Activated CD4-positive, alpha-beta T cell treated with anti-CD3 and anti-CD28 coated beads, Interleukin-2, amount 50 U/mL, for 24 hours (primary cell): ENCODE measurements around the gene UBE2D2.

Experiments
- DNase-seq, 2 donors: peaks; one replicate each; pipeline ENCODE4 v3.0.0-alpha.2; 2020; ENCODE audit warnings: low read depth in 1 of 2, low spot score in 1 of 2

The UBE2D2 gene

DNA sequence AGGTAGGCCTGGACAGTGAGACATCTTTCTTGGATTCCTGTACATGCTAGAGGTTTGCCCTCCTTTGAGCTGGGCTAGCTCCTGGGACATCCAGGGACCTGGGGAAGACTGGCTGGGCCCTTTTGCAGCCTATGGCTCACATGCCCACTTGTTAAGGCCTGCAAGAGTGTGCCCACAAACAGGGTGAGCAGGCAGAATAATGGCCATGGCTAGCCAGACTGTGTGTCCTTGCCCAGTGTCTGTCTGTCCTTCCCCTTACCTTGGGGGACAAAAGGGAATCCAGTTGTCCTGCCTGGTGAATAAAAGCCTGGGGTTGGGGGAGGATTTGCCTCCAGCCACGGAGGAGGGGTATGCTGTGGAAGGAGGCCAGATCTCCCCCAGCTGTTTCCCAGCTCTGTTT lies 74.1 kb downstream of the UBE2D2 start:
- no peak for DNase-seq

GRCh38 chr5:139635606-139636206 lies 74.6 kb downstream of the UBE2D2 start:
- DNase-seq: no peak

GRCh38 chr5:139636207-139636792 lies 75.2 kb downstream of the UBE2D2 start:
- peak in 1 of 2 donors; percentile 27 for DNase-seq

DNA sequence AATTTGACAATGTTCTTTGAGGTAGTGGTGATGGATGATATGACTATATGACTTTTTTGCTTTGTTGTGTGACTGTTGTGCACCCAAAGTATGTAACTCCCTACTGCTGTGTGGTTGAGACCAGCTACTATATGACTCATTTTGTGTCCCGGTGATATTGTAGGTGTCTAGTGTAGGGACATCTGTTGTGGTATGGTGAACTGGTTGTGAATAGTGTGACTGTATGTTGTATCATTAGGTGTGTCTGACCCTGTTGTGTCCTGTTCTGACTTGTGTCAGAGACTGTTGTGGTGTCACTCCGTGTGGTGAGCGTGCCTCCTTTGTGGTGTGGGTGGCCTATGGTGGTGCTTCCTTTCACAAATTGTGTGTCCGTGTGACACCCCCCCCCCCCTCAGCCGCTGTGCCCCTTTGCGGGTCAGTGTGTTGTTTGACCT lies 75.9 kb downstream of the UBE2D2 start:
- no peak for DNase-seq

DNA sequence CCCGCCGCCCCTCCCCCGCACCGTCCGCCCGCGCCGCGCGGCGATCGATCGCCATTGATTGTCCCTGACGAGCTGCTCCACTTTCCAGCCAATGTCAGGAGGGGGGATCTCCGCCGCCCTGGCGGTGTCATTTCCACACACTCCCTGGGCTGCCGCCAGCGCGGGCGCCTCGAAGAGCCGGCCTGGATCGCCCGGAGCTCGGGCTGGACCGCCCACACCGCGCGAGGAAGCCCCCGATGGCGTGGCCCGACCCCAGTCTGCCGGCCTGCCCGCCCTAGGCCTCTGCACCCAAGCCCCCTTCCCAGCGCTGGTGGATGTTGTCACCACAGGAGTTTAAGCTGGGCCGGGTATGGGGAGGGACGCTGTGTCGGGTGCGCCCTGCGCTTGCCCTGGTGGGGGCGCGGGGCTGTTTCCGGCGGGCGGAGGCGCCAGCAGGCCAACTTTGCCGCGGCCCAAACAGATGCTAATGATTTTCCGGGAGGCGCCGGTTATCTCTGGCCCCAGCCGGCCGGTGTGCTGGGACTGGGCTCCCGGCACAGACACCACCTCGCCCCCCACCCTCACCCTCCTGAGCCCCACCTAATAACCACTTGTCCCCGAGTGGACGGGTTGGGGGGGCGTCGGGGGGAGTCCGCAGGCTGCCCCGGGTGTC lies 76.4 kb downstream of the UBE2D2 start:
- no peak for DNase-seq

DNA sequence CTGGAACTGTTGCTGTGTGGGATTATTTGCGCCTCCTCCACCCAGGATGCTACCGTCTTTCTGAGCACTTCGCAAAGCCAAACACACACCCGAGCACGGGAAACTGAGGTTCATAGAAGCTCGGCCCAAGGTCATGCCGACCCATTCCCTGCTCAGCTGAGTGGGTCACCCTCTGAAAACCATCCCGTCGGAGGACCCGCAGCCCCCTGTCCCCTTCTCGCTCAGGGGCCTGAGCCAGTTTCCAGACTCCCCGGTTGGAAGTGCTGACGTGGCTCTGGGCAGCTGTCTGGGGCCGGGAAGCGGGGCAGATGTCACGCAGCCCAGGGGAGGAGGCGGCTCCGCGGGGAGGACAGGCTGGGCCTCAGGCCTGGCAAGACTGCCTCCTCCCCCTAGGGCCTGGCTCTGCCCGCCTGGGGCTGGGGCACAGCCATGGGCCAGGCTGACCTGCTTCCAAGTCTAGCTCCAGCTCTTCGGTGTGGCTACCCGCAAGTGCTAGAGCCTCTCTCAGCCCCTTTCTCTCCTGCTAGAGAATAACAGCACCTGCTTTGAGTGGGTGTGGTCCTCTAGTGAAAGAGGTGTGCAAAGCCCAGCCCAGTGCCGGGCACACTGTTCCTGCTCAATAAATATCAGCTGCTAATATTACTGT lies 77.1 kb downstream of the UBE2D2 start:
- DNase-seq: no peak

DNA sequence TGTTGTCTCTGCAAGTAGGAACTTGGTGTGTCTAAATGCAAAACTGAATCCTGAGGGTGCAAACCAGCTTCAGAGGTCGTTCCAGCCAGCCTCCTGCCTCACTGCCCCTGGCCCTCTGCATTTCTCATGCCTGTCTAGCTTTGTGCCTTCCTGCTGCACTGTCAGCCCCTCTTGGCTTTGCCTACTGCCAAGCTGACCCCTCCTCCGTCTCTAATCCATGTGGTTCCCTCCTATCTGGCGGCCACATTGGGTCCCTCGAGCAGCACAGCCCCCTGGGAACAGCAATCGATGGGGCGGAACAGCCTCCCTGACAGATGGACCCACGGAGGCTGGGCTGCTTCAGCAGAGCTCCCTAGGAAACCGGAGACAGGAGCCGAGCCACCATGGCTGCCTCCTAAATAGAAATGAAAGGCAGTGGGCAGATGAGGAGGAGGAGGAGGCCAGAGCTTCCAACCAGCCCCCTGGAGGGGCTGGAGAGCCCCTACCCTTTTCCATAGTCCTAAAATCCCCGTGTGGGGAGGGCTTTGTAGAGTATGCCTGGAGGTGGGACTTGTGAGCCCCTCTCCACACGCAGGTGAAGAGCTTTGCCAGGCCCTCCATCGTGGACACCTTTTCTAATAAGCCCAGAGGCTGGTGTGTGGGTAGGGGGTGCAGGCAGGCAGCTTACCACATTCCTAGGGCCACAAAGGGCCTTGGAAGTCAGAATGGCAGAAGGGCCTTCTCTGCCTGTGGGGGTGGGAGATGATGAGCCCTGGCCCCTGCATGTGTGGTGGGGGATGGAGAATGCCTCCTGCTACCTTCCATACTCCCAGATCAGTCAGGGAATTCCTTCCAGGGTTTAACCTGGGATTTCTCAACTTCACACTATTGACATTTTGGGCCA lies 77.8 kb downstream of the UBE2D2 start:
- no peak for DNase-seq

- DNase-seq: no peak
These were observed 78.7 kb downstream of the UBE2D2 start for GRCh38 chr5:139639619-139640380.

GRCh38 chr5:139640421-139641115 lies 79.4 kb downstream of the UBE2D2 start:
- no peak for DNase-seq

GRCh38 chr5:139641116-139642080 lies 80.3 kb downstream of the UBE2D2 start:
- no peak for DNase-seq

DNA sequence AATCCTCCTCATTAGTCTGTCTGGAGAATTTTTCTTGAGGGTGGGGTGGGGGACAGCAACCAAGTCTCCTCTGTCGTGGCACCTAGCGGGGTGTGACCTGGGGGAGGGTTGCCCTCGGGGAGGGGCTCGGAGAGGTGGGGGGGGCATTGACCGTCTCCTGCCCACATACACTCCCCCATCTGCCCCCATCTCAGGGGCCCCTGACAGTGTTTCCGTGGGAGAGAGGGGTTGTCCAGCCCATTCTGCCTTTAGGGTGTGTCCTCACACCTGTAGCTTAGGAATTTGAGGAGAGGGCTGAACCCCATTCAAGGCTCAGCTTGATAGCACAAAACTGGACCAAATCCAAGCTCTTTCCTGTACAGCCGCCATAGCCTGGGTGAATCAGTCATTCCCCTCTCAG lies 81.1 kb downstream of the UBE2D2 start:
- no peak for DNase-seq

- no peak for DNase-seq
These were observed 82.0 kb downstream of the UBE2D2 start for GRCh38 chr5:139642891-139643871.

- DNase-seq: no peak
These were observed 82.9 kb downstream of the UBE2D2 start for GRCh38 chr5:139644001-139644456.

- no peak for DNase-seq
These were observed 83.7 kb downstream of the UBE2D2 start for GRCh38 chr5:139644646-139645429.

DNA sequence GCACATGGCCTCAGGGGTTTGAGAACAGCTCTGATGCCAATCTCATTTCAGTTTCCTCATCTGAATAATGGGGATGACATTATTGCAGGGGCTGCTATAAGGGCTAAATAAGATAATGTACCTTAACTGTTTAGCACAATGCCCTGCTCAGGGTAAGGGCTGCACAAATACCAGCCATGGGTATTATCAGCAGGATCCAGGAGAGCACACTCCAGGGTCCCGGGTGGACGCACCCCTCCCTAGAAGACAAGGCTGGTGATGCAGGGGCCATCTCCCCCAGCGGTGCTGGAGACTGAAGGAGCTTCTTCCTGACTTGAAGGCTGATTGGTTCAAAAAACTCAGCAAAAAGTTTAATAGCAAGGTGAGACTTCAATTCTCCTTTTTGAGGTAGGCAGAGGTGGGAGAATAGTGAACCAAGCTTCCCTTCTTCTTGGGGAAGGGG lies 84.3 kb downstream of the UBE2D2 start:
- no peak for DNase-seq

DNA sequence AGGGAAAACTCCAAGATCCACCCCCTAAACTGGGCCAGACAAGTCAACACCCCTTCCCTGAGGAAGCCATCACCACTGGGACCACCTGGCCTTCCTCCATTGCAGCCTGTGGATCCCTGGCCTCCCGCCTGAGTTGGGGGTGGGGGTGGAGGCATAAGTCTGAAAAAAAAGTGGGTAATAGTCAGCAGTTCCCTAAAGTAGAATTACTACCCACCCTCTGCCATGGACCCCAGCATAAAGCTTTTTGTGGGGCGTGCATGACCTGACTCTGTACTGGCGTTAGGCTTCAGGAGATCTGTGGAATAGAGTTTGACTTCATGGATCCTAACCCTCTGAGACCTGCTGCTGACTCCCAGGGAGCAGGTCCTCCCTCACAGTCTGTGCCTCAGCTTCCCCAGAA lies 85.0 kb downstream of the UBE2D2 start:
- no peak for DNase-seq
